GM21619 (cell line): ENCODE data around the gene NANOGP8.
"Not testable (repeated sequence)": the region's sequence is repeated elsewhere in the genome, so short reads cannot be mapped to it uniquely, and the experiment has no call there.

Source experiments
- ATAC-seq: cut with Tn5 transposase; IDR thresholded peaks from one replicate; pipeline ENCODE4 v1.9.1; 2021; ENCODE audit not compliant: unreplicated experiment

NANOGP8 gene

DNA sequence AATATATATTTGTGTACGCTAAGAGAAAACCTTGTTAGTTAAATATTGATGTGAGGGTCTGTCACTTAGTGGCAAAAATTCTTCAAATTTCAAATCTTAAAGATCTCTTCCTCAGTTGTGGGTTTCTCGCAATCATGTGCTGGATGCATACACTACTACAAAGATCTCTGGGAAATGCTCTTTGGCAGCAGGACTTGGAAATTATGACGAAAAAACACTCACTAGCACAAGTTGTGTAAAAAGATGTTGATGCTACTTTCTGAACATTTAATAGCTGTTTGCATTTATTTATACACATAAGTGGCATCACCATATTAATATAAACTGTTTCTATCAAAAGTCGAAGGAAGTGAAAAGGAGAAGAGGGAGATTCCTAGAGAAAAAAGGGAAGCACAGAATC is 10.8 kb upstream of the NANOGP8 start:
- ATAC-seq = no peak

- no peak for ATAC-seq
Observed at GRCh38 chr15:35092846-35093245, 7.8 kb upstream of the NANOGP8 start.

DNA sequence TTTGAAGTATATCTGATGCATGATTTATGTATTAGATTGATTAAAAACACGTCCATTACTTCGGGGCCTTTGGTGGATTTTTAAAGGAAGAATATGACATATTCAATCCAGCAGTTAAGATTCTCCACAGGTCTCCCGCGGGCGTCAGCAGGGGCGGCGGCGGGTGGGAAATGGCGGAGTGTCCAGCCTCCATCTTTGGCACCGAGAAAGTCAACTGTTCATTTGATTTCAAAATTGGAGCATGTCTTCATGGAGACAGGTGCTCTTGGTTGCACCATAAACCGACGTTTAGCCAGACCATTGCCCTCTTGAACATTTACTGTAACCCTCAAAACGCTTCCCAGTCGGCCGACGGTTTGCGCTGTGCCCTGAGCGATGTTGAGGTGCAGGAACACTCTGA is 7.2 kb upstream of the NANOGP8 start:
- no peak for ATAC-seq

GRCh38 chr15:35090104-35090807 is 5.2 kb upstream of the NANOGP8 start:
- ATAC-seq = no peak

- no peak for ATAC-seq
Observed at GRCh38 chr15:35089551-35089950, 4.5 kb upstream of the NANOGP8 start.

DNA sequence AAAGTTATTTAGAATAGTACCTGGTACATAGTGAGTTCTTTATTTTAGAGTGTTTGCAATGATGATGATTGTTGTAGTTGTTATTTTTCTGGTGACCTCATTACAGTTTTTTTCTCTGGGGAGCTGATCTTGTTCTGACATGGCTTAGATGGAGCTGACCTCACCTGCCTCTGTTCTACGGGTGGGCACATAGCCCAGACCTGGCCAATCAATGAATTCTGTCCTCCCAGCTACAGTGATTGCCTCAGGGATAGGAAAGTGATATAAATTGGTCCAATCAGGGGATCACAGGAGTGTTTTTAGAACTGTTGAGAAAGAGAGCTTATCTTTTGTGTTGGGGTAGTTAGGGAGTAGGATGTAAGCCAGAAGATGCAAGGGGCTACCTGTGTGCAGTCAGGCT is 3.2 kb upstream of the NANOGP8 start:
- ATAC-seq = no peak

GRCh38 chr15:35087759-35088158 is 2.7 kb upstream of the NANOGP8 start:
- ATAC-seq = no peak

DNA sequence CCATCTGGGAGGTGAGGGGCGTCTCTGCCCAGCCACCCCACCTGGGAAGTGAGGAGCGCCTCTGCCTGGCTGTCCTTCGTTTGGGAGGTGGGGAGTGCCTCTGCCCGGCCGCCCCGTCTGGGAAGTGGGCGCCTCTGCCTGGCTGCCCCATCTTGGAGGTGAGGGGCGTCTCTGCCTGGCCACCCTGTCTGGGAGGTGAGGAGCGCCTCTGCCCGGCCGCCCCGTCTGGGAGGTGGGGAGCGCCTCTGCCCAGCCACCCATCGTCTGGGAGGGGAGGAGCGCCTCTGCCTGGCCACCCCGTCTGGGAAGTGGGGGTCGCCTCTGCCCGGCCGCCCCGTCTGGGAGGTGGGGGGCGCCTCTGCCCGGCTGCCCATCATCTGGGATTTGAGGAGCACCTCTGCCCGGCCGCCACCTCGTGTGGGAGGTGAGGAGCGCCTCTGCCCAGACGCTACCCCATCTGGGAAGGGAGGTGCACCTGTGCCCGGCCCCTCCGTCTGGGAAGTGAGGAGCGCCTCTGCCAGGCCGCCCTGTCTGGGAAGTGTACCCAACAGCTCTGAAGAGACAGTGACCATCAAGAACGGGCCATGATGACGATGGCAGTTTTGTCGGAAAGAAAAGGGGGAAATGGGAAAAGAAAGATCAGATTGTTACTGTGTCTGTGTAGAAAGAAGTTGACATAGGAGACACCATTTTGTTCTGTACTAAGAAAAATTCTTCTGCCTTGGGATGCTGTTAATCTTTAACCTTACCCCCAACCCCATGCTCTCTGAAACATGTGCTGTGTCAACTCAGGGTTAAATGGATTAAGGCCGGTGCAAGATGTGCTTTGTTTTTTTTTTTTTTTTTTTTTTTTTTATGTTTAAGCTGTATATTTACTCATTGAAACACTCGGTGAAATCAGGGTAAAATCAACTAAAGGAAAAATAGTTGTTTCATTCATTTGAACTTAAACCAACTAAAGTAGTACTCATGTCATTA is 2.4 kb downstream of the NANOGP8 start:
- ATAC-seq = not testable (repeated sequence)

DNA sequence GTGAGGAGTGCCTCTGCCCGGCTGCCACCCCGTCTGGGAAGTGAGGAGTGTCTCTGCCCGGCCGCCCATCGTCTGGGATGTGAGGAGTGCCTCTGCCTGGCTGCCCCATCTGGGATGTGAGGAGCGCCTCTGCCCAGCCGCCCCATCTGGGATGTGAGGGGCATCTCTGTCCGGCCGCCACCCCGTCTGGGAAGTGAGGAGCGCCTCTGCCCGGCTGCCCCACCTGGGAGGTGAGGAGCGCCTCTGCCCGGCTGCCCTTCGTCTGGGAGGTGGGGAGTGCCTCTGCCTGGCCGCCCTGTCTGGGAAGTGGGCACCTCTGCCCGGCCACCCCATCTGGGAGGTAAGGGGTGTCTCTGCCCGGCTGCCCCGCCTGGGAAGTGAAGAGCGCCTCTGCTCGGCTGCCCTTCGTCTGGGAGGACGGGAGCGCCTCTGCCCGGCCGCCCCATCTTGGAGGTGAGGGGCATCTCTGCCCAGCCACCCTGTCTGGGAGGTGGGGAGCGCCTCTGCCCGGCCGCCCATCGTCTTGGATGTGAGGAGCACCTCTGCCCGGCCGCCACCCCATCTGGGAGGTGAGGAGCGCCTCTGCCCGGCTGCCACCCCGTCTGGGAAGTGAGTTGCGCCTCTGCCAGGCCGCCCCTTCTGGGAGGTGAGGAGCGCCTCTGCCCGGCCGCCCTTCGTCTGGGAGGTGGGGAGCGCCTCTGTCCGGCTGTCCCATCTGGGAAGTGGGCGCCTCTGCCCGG is 3.3 kb downstream of the NANOGP8 start:
- not testable (repeated sequence) for ATAC-seq

GRCh38 chr15:35080226-35080625 is 4.9 kb downstream of the NANOGP8 start:
- no peak for ATAC-seq

DNA sequence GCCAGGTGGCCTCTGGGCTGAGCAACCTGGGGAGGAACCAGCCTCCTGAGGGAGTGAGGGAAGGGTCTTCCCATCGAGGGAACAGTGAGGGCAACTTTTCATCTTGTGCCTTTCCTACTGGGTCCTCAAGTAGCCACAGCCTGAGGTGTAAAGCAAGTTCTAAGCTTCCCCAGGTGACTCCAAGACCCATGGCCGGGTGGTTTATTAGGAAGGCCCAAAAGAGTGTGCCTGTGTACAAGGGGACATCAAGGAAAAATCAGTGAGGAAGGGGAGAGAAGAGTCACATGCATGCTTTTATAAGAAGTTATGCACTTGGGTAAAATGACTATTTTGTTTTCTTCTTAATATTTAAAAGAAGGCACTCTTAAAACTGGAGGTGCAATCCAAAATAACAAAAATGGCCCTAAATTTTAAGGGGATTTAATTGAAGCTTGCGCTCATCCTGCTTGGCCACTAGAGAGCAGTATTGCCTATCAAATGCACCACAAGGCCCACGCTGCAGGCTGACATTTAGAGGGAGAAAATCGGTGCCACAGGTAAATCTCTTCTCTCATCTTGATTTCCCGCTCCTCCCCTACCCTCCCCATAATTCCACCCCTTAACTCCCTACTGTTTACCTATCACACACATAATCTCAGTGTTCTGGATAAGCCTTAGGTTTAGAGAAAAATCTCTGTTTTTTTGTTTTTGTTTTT is 6.7 kb downstream of the NANOGP8 start:
- ATAC-seq = no peak

DNA sequence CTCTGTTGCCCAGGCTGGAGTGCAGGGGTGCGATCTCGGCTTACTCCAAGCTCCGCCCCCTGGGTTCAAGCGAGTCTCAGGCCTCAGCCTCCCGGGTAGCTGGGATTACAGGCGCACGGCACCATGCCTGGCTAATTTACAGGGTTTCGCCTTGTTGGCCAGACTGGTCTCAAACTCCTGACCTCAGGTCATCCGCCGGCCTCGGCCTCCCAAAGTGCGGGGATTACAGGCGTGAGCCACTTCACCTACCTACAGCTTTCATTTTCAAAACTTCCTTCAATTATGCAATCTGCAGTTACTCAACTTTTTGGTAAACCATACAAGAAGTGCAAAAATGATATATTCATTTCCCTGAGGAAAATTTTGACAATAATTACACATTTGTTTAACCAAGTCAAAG is 14.0 kb downstream of the NANOGP8 start:
- no peak for ATAC-seq

- no peak for ATAC-seq
Observed at GRCh38 chr15:35068846-35069475, 16.1 kb downstream of the NANOGP8 start.

- no peak for ATAC-seq
Observed at GRCh38 chr15:35067496-35068347, 17.4 kb downstream of the NANOGP8 start.

DNA sequence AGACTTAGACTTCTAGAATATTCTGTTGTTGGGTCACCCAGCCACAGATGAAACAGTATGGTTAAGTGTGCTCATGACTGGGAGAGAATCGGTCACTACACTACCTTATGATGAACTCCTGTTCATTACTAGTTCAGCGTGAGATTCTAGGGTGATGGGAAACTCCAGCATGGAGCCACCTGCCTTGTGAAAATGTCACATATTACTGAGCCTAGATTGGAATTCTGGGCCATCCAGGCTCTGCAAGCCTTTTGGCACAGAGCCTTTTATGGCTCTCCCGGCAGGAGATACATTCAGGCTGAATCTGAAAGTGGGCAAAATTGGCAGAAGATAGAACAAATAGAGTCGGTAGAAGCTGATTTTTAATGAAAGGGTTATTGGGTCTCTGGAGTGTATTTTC is 19.0 kb downstream of the NANOGP8 start:
- no peak for ATAC-seq

DNA sequence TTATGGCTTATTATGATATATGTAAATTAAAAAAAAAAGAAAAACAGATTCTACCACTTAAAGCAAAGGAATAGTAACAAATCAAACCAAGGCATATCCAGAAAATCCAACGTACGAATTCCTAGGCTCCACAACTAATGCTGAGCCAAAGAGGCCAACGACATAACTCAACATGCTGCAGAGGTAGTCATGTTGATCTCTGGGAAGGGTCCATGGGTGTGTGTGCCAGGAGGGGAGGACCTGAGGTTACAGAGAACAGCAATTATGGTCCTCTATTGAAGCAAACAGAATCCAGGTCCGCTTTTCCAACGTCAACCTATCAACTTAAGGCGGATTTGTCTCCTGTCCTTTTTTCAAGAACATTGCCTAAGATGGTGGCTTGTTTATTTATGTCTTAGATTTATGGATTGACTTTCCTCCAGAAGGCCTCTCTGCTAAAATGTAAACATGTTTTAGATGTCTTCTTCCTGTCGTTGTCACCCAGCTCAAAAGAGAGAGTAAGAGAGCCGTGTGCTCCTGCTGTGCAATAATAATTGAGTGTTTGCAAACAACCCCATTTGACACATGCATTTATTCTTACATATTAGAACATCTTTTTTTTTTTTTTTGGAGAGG is 20.4 kb downstream of the NANOGP8 start:
- ATAC-seq = no peak

DNA sequence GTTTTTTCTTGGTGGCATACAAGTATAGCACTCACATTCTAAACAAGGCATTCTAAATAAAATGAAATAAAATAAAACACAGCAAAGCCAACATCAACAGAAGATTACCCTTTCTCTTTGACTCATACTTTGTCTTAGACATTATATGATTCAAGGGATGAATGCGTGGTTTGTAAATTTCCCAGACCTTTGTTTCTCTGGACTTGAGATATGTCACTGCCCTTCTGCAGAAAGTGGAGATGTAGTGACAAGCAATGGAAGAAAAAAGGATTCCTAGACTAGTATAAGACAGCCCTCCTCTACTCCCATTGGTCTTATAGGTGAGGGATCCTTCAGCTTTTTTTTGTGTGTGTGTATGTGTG is 22.4 kb downstream of the NANOGP8 start:
- ATAC-seq = no peak

- ATAC-seq = no peak
Observed at GRCh38 chr15:35061825-35062737, 23.0 kb downstream of the NANOGP8 start.
